ENCODE data around the gene CSTF3.

DNA sequence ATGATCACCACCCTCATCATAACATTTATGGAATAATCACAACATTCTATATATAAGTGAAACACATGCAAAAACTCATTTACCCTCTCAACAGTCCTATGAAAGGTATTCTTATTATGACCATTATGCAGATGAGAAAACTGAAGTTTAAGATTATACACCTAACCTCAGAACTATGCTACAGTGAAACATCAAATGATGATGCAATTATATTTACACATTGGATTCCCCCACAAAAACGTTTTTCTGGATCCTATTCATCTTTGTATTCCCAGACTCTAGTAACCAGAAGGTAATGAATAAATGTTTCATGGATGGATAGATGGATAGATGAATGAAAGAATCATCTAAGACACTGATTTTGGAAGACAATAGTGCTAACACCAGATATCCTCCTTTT is 67.1 kb downstream of the CSTF3 start:
- TF ChIP-seq, protein P1, sequence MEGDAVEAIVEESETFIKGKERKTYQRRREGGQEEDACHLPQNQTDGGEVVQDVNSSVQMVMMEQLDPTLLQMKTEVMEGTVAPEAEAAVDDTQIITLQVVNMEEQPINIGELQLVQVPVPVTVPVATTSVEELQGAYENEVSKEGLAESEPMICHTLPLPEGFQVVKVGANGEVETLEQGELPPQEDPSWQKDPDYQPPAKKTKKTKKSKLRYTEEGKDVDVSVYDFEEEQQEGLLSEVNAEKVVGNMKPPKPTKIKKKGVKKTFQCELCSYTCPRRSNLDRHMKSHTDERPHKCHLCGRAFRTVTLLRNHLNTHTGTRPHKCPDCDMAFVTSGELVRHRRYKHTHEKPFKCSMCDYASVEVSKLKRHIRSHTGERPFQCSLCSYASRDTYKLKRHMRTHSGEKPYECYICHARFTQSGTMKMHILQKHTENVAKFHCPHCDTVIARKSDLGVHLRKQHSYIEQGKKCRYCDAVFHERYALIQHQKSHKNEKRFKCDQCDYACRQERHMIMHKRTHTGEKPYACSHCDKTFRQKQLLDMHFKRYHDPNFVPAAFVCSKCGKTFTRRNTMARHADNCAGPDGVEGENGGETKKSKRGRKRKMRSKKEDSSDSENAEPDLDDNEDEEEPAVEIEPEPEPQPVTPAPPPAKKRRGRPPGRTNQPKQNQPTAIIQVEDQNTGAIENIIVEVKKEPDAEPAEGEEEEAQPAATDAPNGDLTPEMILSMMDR (IDR thresholded peaks at IDR 0.05), result no peak
- TF ChIP-seq EP300 (IDR thresholded peaks at IDR 0.05) (no peak), POLR2A (IDR thresholded peaks at IDR 0.05) (no peak)

Measured in tibial nerve (tissue), 4 donors.